ENCODE data around the gene AATK.

The AATK gene

GRCh38 chr17:81126281-81127132 lies 39.5 kb downstream of the AATK start:
- no peak for DNase-seq

- DNase-seq: no peak
Measured at GRCh38 chr17:81125573-81126081, 40.4 kb downstream of the AATK start.

- DNase-seq: no peak
Measured at GRCh38 chr17:81124377-81124776, 41.6 kb downstream of the AATK start.

- DNase-seq: no peak
Measured at GRCh38 chr17:81123052-81124048, 42.7 kb downstream of the AATK start.

- DNase-seq: no peak
Measured at GRCh38 chr17:81121841-81122733, 43.9 kb downstream of the AATK start.

- no peak for DNase-seq
Measured at GRCh38 chr17:81120695-81121621, 45.1 kb downstream of the AATK start.

GRCh38 chr17:81120149-81120484 lies 45.9 kb downstream of the AATK start:
- DNase-seq: no peak

GRCh38 chr17:81119223-81120148 lies 46.5 kb downstream of the AATK start:
- no peak for DNase-seq

- DNase-seq: no peak
Measured at GRCh38 chr17:81118308-81119221, 47.5 kb downstream of the AATK start.

- DNase-seq: no peak
Measured at GRCh38 chr17:81117672-81118198, 48.3 kb downstream of the AATK start.

- DNase-seq: no peak
Measured at GRCh38 chr17:81116704-81117103, 49.3 kb downstream of the AATK start.

GRCh38 chr17:81115749-81116464 lies 50.1 kb downstream of the AATK start:
- no peak for DNase-seq

GRCh38 chr17:81115219-81115618 lies 50.8 kb downstream of the AATK start:
- no peak for DNase-seq

GRCh38 chr17:81114351-81115093 lies 51.5 kb downstream of the AATK start:
- DNase-seq: no peak

GRCh38 chr17:81113158-81113724 lies 52.8 kb downstream of the AATK start:
- DNase-seq: no peak

GRCh38 chr17:81112450-81112849 lies 53.6 kb downstream of the AATK start:
- DNase-seq: no peak

GRCh38 chr17:81111066-81111465 lies 55.0 kb downstream of the AATK start:
- no peak for DNase-seq

All from cortex of kidney (tissue), 1 donor.